HepG2 (cell line): ENCODE measurements around the gene TOMM7. TPM values are rescaled to one million over a fixed set of nuclear protein-coding genes. Genes with fewer than 3 reads are reported as not detected.

ENCODE experiments used
- ATAC-seq: fragments of 200-7000 bp; cut with Tn5 transposase; 3 replicates; pipeline ENCODE4 v1.9.1; 2020; ENCODE audit warnings: mild to moderate bottlenecking, moderate library complexity
- BruUV-seq: library from RNA; stranded (reverse); fragments of 400-500 nt; replicated peaks from 2 replicates; lab custom pipeline; 2021; lab: Mats Ljungman, UMichigan
- CTCF ChIA-PET: fragments of 300-600 bp; formaldehyde crosslinking; extraction: SDS; loops from one replicate; lab custom pipeline; 2021; ENCODE audit warnings: low total read pairs, inconsistent platforms, low intra/inter-chr PET ratio; lab: Yijun Ruan, JAX
- POLR2A ChIA-PET: fragments of 350-600 bp; sonication (Branson Sonifier 250); formaldehyde crosslinking; loops from one replicate; lab custom pipeline; 2020; ENCODE audit warnings: antibody characterized with exemption, inconsistent platforms; lab: Yijun Ruan, JAX
- DNase-seq: peaks from one replicate; pipeline ENCODE4 v3.0.0-alpha.2; 2015; ENCODE audit warnings: low spot score
- FAIRE-seq: peaks from 3 replicates; lab custom pipeline; 2011; peaks lifted over from hg19 to GRCh38; lab: Jason Lieb, UNC
- H2AFZ ChIP-seq: one replicate; pipeline ENCODE4 v1.6.1; 2011; ENCODE audit warnings: low read length, inconsistent platforms
- H3K27ac ChIP-seq: fragments of 300-600 bp; 3 replicates; pipeline ENCODE4 v1.8.0; 2011; ENCODE audit warnings: mixed run types, mild to moderate bottlenecking, mixed read lengths, low read length, inconsistent platforms; ENCODE audit not compliant: insufficient read depth; ENCODE audit errors: extremely low read length
- H3K27me3 ChIP-seq, 2 experiments: fragments of 200-600 bp in 1 of 2; 2 replicates in 1 of 2; 3 replicates in 1 of 2; pipeline versions ENCODE4 v1.6.0 to v1.8.0; 2011; ENCODE audit warnings: low read length in 2 of 2, mild to moderate bottlenecking in 2 of 2, moderate library complexity in 2 of 2, inconsistent platforms in 1 of 2; ENCODE audit not compliant: insufficient read depth in 2 of 2, control insufficient read depth in 1 of 2
- H3K36me3 ChIP-seq, 2 experiments: fragments of 200-600 bp in 1 of 2; replicated peaks in 1 of 2; 2 replicates in 1 of 2; 3 replicates in 1 of 2; pipeline versions ENCODE4 v1.5.1 to v1.8.0; 2011; ENCODE audit warnings: low read length in 2 of 2, inconsistent platforms in 1 of 2; ENCODE audit not compliant: insufficient read depth in 2 of 2, control insufficient read depth in 1 of 2
- H3K4me1 ChIP-seq: 2 replicates; pipeline ENCODE4 v1.5.1; 2012; ENCODE audit warnings: low read length, inconsistent platforms; ENCODE audit not compliant: insufficient read depth
- H3K4me2 ChIP-seq: 2 replicates; pipeline ENCODE4 v1.6.0; 2011; ENCODE audit warnings: low read depth, low read length, inconsistent platforms
- H3K4me3 ChIP-seq, 3 experiments: fragments of 200-600 bp in 1 of 3; sonication (generic), shearing (Covaris generic) in 1 of 3; replicated peaks in 1 of 3; 2 replicates each; pipeline ENCODE4 v1.5.1; 2011 to 2016; ENCODE audit warnings: low read length in 3 of 3, inconsistent platforms in 2 of 3, low read depth in 2 of 3, mild to moderate bottlenecking in 2 of 3, control low read depth in 1 of 3, mixed read lengths in 1 of 3; ENCODE audit not compliant: insufficient read depth in 1 of 3
- H3K79me2 ChIP-seq: one replicate; pipeline ENCODE4 v1.6.1; 2011; ENCODE audit warnings: low read length, inconsistent platforms; ENCODE audit not compliant: insufficient read depth
- H3K9ac ChIP-seq: 2 replicates; pipeline ENCODE4 v1.6.0; 2011; ENCODE audit warnings: mild to moderate bottlenecking, low read depth, low read length, inconsistent platforms; ENCODE audit not compliant: insufficient read depth
- H3K9me3 ChIP-seq: 2 replicates; pipeline ENCODE4 v1.5.1; 2012; ENCODE audit warnings: mild to moderate bottlenecking, low read length
- H4K20me1 ChIP-seq: 2 replicates; pipeline ENCODE4 v1.6.0; 2011; ENCODE audit warnings: inconsistent platforms, mild to moderate bottlenecking, low read length, moderate library complexity; ENCODE audit not compliant: insufficient read depth
- FOSL1 ChIP-seq: sonication (generic); formaldehyde crosslinking; IDR thresholded peaks from 2 replicates; pipeline ENCODE4 v1.9.0; 2021; ENCODE audit warnings: missing genetic modification reagents, borderline replicate concordance
- GPN1 ChIP-seq: sonication (generic); formaldehyde crosslinking; IDR thresholded peaks from 2 replicates; pipeline ENCODE4 v1.5.1; 2020; ENCODE audit warnings: missing genetic modification reagents, borderline replicate concordance
- HOXA5 ChIP-seq: sonication (generic); formaldehyde crosslinking; IDR thresholded peaks from 2 replicates; pipeline ENCODE4 v1.4.0; 2020; ENCODE audit warnings: missing genetic modification reagents
- JDP2 ChIP-seq: sonication (generic); formaldehyde crosslinking; IDR thresholded peaks from 2 replicates; pipeline ENCODE4 v1.8.1; 2022; ENCODE audit warnings: missing genetic modification reagents, borderline replicate concordance
- RAD21 ChIP-seq: fragments of 450-650 bp; formaldehyde crosslinking; IDR thresholded peaks from 2 replicates; pipeline ENCODE4 v1.5.0; 2020; ENCODE audit warnings: mild to moderate bottlenecking
- TBX3 ChIP-seq: fragments of 450-650 bp; IDR thresholded peaks from 2 replicates; pipeline ENCODE4 v1.6.1; 2017; ENCODE audit warnings: antibody characterized with exemption, mild to moderate bottlenecking, inconsistent platforms, borderline replicate concordance
- ZNF33B ChIP-seq: sonication (generic); formaldehyde crosslinking; IDR thresholded peaks from 2 replicates; pipeline ENCODE4 v1.5.1; 2020; ENCODE audit warnings: mild to moderate bottlenecking, missing genetic modification reagents
- ZNF737 ChIP-seq: sonication (generic); formaldehyde crosslinking; IDR thresholded peaks from 2 replicates; pipeline ENCODE4 v1.5.0; 2020; ENCODE audit warnings: missing genetic modification reagents, mild to moderate bottlenecking, borderline replicate concordance
- in situ Hi-C: cut with HindIII; loops from 2 replicates; pipeline ENCODE4 v1.10.0; 2017; ENCODE audit warnings: low pct_unique_long_range_greater_than_20kb; ENCODE audit not compliant: extremely low pct_ligation_motif_present
- intact Hi-C: fragments of 100-400 bp; cut with micrococcal nuclease; formaldehyde crosslinking; loops from one replicate; pipeline ENCODE4 v1.10.0; 2022; ENCODE audit not compliant: unreplicated experiment
- polyA plus RNA-seq, 8 experiments: library from polyadenylated mRNA; depleted of rRNA in 3 of 8; stranded (reverse) in 7 of 8; unstranded in 1 of 8; fragments of >200 nt; fragmentation: Illumina TruSeq in 4 of 8; extraction: Trizol in 4 of 8; gene quantifications; 2 replicates each; pipeline versions ENCODE4 v1.2.1 to v1.2.3, GENCODE V29; 2011 to 2016; ENCODE audit warnings: low read depth in 4 of 8, missing spikeins in 1 of 8, mixed read lengths in 1 of 8; ENCODE audit not compliant: insufficient read depth in 1 of 8
- total RNA-seq, 5 experiments: library from RNA; depleted of rRNA; stranded (reverse); fragments of >200 nt; fragmentation: Illumina TruSeq; extraction: Trizol; gene quantifications; 2 replicates each; pipeline ENCODE4 v1.2.3, GENCODE V29; 2016; ENCODE audit warnings: low read depth in 1 of 5
- TF ChIP-seq, protein P1 (sequence below), 2 experiments: fragments of 450-650 bp in 1 of 2; sonication (generic) in 1 of 2; formaldehyde crosslinking; IDR thresholded peaks; 2 replicates each; pipeline versions ENCODE4 v1.5.0 to v1.8.0; 2020 to 2022; ENCODE audit warnings: mild to moderate bottlenecking in 1 of 2, missing genetic modification reagents in 1 of 2
- TF ChIP-seq, protein P2 (sequence below): sonication (generic); formaldehyde crosslinking; IDR thresholded peaks from 2 replicates; pipeline ENCODE4 v1.8.0; 2022; ENCODE audit warnings: mild to moderate bottlenecking, missing genetic modification reagents
- TF ChIP-seq, protein P3 (sequence below): sonication (generic); formaldehyde crosslinking; IDR thresholded peaks from 2 replicates; pipeline ENCODE4 v1.4.0; 2020; ENCODE audit warnings: mild to moderate bottlenecking, low read depth, missing genetic modification reagents
- TF ChIP-seq, protein P4 (sequence below): sonication (generic); formaldehyde crosslinking; IDR thresholded peaks from 2 replicates; pipeline ENCODE4 v1.5.1; 2020; ENCODE audit warnings: mild to moderate bottlenecking, missing genetic modification reagents, moderate library complexity
- TF ChIP-seq, protein P5 (sequence below): sonication (generic); formaldehyde crosslinking; IDR thresholded peaks from 2 replicates; pipeline ENCODE4 v1.4.0; 2020; ENCODE audit warnings: mild to moderate bottlenecking, missing genetic modification reagents
- TF ChIP-seq, protein P6 (sequence below): sonication (generic); formaldehyde crosslinking; IDR thresholded peaks from 2 replicates; pipeline ENCODE4 v1.8.0; 2022; ENCODE audit warnings: mild to moderate bottlenecking, missing genetic modification reagents, moderate library complexity

Gene TOMM7
- total and polyA plus RNA-seq, 2 of the 13 experiments (the other 11 are each of a cell fraction or from before 2014, with no cell fraction given): 251 to 369 TPM

DNA sequence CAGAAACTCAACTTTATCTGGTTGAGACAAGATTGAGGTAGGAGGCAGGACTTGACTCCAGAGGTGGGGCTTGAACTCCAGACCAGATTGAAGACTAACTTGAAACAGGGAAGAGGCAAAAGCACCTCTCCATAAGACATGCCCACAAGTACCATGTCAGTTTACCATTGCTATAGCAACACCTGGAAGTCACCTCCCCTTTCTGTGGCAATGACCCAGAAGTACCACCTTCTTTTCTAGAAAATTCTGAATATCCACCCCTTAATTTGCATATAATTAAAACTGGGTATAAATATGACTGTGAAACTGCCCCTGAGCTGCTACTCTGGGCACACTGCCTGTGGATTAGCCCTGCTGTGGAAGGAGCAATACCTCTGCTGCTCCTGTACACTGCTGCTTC lies 4.9 kb upstream of the TOMM7 start:
- no peak for FAIRE-seq
- in situ Hi-C loops (no loop called here), intact Hi-C loops (no loop called here)
- Histone ChIP-seq H3K4me2 (no peak overlapping the region), H3K27me3 (no peaks in the 10 kb centered on the region), H3K4me1 (peaks cover 9% of the 10 kb centered on the region), H3K79me2 (no peaks in the 10 kb centered on the region), H3K4me3 (no peak overlapping the region), H3K36me3 (no peaks in the 10 kb centered on the region), H3K9ac (no peak overlapping the region), H3K27ac (no peak overlapping the region), H2AFZ (no peak overlapping the region), H3K9me3 (no peaks in the 10 kb centered on the region), H4K20me1 (no peaks in the 10 kb centered on the region)
- no peak for ATAC-seq
- no peak for DNase-seq
- no TSS peak for BruUV-seq
- ChIA-PET CTCF (no interaction called here), POLR2A (no interaction called here)
- no peak for TF ChIP-seq GPN1 (CRISPR knock-in tag)
- TF ChIP-seq FOSL1 (CRISPR knock-in tag): no peak
- TF ChIP-seq JDP2: no peak
- no peak for TF ChIP-seq TBX3
- TF ChIP-seq, protein P1, sequence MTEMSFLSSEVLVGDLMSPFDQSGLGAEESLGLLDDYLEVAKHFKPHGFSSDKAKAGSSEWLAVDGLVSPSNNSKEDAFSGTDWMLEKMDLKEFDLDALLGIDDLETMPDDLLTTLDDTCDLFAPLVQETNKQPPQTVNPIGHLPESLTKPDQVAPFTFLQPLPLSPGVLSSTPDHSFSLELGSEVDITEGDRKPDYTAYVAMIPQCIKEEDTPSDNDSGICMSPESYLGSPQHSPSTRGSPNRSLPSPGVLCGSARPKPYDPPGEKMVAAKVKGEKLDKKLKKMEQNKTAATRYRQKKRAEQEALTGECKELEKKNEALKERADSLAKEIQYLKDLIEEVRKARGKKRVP (CRISPR knock-in tag; IDR thresholded peaks at IDR 0.05): no peak
- TF ChIP-seq HOXA5 (CRISPR knock-in tag): no peak
- TF ChIP-seq ZNF33B: no peak
- TF ChIP-seq RAD21 (CRISPR knock-in tag): no peak
- TF ChIP-seq ZNF737 (CRISPR knock-in tag): no peak
- TF ChIP-seq, protein P2, sequence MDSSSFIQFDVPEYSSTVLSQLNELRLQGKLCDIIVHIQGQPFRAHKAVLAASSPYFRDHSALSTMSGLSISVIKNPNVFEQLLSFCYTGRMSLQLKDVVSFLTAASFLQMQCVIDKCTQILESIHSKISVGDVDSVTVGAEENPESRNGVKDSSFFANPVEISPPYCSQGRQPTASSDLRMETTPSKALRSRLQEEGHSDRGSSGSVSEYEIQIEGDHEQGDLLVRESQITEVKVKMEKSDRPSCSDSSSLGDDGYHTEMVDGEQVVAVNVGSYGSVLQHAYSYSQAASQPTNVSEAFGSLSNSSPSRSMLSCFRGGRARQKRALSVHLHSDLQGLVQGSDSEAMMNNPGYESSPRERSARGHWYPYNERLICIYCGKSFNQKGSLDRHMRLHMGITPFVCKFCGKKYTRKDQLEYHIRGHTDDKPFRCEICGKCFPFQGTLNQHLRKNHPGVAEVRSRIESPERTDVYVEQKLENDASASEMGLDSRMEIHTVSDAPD: no peak
- TF ChIP-seq, protein P3, sequence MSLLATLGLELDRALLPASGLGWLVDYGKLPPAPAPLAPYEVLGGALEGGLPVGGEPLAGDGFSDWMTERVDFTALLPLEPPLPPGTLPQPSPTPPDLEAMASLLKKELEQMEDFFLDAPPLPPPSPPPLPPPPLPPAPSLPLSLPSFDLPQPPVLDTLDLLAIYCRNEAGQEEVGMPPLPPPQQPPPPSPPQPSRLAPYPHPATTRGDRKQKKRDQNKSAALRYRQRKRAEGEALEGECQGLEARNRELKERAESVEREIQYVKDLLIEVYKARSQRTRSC (CRISPR knock-in tag): no peak
- TF ChIP-seq, protein P4, sequence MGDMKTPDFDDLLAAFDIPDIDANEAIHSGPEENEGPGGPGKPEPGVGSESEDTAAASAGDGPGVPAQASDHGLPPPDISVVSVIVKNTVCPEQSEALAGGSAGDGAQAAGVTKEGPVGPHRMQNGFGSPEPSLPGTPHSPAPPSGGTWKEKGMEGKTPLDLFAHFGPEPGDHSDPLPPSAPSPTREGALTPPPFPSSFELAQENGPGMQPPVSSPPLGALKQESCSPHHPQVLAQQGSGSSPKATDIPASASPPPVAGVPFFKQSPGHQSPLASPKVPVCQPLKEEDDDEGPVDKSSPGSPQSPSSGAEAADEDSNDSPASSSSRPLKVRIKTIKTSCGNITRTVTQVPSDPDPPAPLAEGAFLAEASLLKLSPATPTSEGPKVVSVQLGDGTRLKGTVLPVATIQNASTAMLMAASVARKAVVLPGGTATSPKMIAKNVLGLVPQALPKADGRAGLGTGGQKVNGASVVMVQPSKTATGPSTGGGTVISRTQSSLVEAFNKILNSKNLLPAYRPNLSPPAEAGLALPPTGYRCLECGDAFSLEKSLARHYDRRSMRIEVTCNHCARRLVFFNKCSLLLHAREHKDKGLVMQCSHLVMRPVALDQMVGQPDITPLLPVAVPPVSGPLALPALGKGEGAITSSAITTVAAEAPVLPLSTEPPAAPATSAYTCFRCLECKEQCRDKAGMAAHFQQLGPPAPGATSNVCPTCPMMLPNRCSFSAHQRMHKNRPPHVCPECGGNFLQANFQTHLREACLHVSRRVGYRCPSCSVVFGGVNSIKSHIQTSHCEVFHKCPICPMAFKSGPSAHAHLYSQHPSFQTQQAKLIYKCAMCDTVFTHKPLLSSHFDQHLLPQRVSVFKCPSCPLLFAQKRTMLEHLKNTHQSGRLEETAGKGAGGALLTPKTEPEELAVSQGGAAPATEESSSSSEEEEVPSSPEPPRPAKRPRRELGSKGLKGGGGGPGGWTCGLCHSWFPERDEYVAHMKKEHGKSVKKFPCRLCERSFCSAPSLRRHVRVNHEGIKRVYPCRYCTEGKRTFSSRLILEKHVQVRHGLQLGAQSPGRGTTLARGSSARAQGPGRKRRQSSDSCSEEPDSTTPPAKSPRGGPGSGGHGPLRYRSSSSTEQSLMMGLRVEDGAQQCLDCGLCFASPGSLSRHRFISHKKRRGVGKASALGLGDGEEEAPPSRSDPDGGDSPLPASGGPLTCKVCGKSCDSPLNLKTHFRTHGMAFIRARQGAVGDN (CRISPR knock-in tag): no peak
- TF ChIP-seq, protein P5, sequence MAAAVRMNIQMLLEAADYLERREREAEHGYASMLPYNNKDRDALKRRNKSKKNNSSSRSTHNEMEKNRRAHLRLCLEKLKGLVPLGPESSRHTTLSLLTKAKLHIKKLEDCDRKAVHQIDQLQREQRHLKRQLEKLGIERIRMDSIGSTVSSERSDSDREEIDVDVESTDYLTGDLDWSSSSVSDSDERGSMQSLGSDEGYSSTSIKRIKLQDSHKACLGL (CRISPR knock-in tag): no peak
- TF ChIP-seq, protein P6, sequence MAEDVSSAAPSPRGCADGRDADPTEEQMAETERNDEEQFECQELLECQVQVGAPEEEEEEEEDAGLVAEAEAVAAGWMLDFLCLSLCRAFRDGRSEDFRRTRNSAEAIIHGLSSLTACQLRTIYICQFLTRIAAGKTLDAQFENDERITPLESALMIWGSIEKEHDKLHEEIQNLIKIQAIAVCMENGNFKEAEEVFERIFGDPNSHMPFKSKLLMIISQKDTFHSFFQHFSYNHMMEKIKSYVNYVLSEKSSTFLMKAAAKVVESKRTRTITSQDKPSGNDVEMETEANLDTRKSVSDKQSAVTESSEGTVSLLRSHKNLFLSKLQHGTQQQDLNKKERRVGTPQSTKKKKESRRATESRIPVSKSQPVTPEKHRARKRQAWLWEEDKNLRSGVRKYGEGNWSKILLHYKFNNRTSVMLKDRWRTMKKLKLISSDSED: no peak
